Activated CD4-positive, CD25-positive, alpha-beta regulatory T cell treated with anti-CD3 and anti-CD28 coated beads, Interleukin-2, amount 50 U/mL, for 24 hours (primary cell): ENCODE measurements around the gene ZNF2.
A peak's percentile ranks its signal among the peaks of the same experiment; 100 is the strongest.

Source experiments
- ATAC-seq, 2 donors: fragments of 150-1000 bp; cut with Tn5 transposase; one replicate each; pipeline ENCODE4 v1.10.0; 2021; ENCODE audit warnings: mild to moderate bottlenecking in 1 of 2, moderate library complexity in 1 of 2

Gene ZNF2

DNA sequence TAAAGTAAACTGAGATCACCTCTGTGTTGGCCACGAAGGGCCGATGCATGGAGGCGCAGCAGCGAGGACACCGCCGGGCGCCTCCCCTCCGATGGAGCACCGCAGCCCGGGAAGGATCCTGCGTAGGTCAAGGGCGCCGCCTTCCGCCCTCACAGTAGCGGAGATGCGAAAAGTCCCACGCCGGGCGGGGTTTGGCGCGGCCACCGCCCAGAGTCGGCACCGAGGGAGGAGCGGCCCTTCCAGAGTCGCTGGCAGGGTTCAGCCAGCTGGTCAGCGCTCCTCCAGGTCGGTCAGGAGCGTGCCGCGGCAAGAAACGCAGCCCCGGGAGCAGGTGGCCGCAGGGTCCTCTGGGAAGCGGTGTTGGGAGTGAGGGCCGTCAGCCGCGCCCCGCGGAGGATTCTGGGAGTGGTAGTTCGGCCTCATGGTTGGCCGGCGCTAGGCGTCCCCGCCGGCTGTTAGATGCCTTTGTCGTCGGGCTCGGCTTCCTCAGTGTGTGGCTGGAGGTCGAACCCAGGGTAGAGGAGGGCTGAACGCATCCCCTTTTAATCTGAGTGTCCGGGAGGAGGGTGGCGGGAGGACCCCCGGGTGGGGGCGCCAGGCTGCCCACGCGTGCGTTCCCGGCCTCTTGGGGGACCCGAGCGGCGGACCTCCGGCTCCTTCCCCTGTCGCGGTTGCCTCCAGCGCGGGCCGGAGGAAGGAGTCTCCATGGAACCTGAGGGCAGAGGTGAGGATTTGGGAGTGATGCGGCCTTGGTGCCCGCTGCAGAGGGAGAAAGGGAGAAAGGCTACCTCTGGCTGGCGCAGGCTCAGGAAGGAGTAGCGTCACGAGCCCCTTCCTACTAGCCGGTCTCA, 41.7 kb downstream of the ZNF2 start, which contains the start of gene ZNF892:
ZNF892 (plus strand) TSS at position 411 of the 851 bp plus-strand sequence; CDS start at position 706, 295 bp downstream.
- ATAC-seq = peak; percentile 98

DNA sequence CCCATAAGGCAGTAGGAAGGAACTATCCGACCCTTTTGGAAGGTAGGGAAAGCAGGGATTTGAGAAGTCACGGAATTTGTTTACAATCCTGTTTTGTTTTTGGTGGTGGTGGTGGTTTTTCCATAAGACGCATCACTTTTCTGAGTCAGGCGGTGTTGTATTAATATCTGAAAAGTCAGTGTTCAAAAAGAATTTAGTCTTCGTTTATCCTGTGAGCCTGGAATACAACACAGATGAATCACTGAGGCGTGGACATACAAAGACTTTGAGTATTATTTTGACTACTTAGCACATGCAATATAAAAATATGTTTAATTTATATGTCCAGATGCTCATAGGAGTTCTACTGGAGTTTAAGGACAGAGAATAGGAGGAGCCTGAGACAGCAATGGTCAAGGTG, 42.5 kb downstream of the ZNF2 start:
- no peak for ATAC-seq

DNA sequence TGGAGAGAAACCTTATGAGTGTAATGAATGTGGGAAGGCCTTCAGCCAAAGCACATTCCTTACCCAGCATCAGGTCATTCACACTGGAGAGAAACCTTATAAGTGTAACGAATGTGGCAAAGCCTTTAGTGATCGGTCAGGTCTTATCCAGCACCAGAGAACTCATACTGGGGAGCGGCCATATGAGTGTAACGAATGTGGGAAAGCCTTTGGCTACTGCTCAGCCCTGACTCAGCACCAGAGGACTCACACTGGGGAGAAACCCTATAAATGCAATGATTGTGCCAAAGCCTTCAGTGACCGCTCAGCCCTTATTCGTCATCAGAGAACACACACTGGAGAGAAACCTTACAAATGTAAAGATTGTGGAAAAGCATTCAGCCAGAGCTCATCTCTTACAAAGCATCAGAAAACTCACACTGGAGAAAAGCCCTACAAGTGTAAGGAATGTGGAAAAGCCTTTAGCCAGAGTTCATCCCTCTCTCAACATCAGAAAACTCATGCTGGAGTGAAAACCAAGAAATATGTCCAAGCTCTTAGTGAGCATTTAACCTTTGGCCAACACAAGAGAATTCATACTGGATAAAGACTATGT, 49.5 kb downstream of the ZNF2 start:
- ATAC-seq = no peak

DNA sequence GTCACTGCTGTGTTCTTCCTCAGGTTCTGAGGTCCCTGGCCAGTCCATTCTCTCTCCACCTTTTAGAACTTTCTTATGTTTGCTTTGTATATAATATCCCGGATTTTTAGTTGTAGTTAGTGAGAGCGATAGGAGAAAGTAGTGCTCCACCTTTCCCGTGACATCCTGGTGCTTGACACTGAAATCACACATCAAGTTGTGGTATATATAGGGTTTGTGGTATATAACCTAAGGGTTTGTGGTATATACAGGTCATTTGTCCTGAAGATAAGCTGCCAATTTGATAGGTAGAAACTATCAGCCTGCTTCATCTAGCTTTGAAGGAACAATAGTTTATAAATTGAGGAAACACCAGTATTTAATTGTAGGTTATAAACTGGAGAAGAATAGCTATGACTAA, 54.8 kb downstream of the ZNF2 start:
- no peak for ATAC-seq

DNA sequence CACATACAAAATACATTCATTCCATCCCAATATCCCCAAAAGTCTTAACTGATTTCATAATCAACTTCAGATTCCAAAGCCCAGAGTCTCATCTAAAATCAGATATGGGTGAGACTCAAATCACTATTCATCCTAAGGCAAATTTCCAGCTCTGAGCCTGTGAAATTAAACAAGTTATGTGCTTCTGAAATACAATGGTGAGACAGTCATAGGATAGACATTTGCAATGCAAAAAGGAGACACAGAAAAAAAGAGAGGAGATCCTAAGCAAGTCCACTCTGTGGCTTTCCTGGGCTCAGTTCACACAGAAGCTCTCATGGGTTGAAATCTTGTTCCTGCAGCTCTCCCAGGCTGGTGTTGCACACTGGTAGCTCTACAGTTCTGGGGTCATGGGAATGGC, 60.0 kb downstream of the ZNF2 start:
- ATAC-seq = no peak

DNA sequence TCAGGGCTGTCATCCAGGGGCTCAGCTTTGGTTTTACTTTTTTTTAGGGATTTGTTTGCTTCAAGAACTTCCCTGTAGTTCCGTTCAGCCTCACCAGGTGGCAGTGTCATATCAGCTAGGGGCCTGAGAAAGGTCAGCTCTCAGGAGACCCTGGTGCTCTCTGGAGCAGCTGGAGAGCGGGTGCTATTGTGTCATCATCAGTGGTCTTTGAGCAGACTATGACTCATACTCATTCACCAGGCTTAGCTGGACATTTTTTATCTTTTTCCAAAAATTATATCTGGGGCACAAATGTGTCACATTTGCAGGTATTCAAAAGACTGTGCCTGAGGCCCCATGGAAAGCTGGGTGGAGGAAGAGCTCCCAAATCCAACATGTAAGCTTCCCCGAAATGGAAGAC, 66.1 kb downstream of the ZNF2 start:
- no peak for ATAC-seq

DNA sequence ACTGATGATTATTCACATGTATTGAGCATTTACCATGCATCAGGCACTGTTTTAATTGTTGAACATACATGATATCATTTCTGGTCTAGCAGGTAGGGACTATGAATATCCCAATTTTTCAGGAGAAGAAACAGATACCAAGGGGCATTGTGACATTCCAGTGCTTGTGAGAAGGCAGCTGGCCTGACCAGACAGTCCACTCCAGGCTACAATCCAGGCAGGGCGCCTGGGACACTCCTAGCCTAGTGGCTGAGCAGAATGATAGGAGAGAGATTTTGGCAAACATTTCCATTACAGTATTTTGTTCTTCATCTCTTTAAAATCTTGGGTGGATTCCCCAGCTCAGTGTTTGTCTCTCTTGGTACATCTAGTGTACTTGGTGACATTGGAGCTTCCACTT, 66.6 kb downstream of the ZNF2 start:
- ATAC-seq = no peak
